NCI-H526 (cell line): ENCODE measurements around the gene ITPR2.
"Not testable (repeated sequence)": the region's sequence is repeated elsewhere in the genome, so short reads cannot be mapped to it uniquely, and the experiment has no call there.

Experiments used
- DNase-seq, 2 experiments: peaks; one replicate each; lab custom pipeline; 2025; lab: John Stamatoyannopoulos, UW

ITPR2 gene

GRCh38 chr12:26622601-26623000 lies 210.4 kb downstream of the ITPR2 start:
- no peak for DNase-seq

- no peak for DNase-seq
Measured at GRCh38 chr12:26621932-26622331, 211.1 kb downstream of the ITPR2 start.

- no peak for DNase-seq
Measured at GRCh38 chr12:26620907-26621306, 212.1 kb downstream of the ITPR2 start.

- DNase-seq: no peak
Measured at GRCh38 chr12:26617513-26617912, 215.5 kb downstream of the ITPR2 start.

GRCh38 chr12:26614011-26614616 lies 218.9 kb downstream of the ITPR2 start:
- peak in 1 of 2 experiments; percentile 30 for DNase-seq

- DNase-seq: no peak
Measured at GRCh38 chr12:26612203-26612602, 220.8 kb downstream of the ITPR2 start.

GRCh38 chr12:26611598-26611997 lies 221.4 kb downstream of the ITPR2 start:
- no peak for DNase-seq

GRCh38 chr12:26610774-26611173 lies 222.2 kb downstream of the ITPR2 start:
- no peak for DNase-seq

GRCh38 chr12:26609986-26610385 lies 223.0 kb downstream of the ITPR2 start:
- no peak for DNase-seq

GRCh38 chr12:26608706-26609105 lies 224.3 kb downstream of the ITPR2 start:
- DNase-seq: no peak

- no peak for DNase-seq
Measured at GRCh38 chr12:26608273-26608672, 224.7 kb downstream of the ITPR2 start.

GRCh38 chr12:26606911-26607310 lies 226.1 kb downstream of the ITPR2 start:
- no peak for DNase-seq

- not testable (repeated sequence) for DNase-seq
Measured at GRCh38 chr12:26604813-26605212, 228.2 kb downstream of the ITPR2 start.

GRCh38 chr12:26599096-26599695 lies 233.8 kb downstream of the ITPR2 start:
- no peak for DNase-seq

GRCh38 chr12:26595806-26596205 lies 237.2 kb downstream of the ITPR2 start:
- DNase-seq: no peak

- DNase-seq: no peak
Measured at GRCh38 chr12:26580619-26581018, 252.4 kb downstream of the ITPR2 start.

- no peak for DNase-seq
Measured at GRCh38 chr12:26576266-26576665, 256.7 kb downstream of the ITPR2 start.

- DNase-seq: peak in 1 of 2 experiments; percentile 18
Measured at GRCh38 chr12:26573225-26573909, 259.6 kb downstream of the ITPR2 start.

GRCh38 chr12:26572137-26572536 lies 260.9 kb downstream of the ITPR2 start:
- no peak for DNase-seq

- DNase-seq: no peak
Measured at GRCh38 chr12:26571560-26571959, 261.4 kb downstream of the ITPR2 start.

- no peak for DNase-seq
Measured at GRCh38 chr12:26567126-26567525, 265.9 kb downstream of the ITPR2 start.

- no peak for DNase-seq
Measured at GRCh38 chr12:26566675-26567074, 266.3 kb downstream of the ITPR2 start.

- DNase-seq: no peak
Measured at GRCh38 chr12:26566186-26566585, 266.8 kb downstream of the ITPR2 start.
